DOHH2 (cell line): Measurements from ENCODE around the gene DNAI2.

Experiments used
- H3F3A ChIP-seq: fragments of 200-600 bp; sonication (generic), shearing (Covaris generic); 2 replicates; pipeline ENCODE4 v1.6.0; 2016; ENCODE audit warnings: antibody characterized with exemption, mild to moderate bottlenecking; ENCODE audit not compliant: control insufficient read depth, insufficient read depth
- H3K27ac ChIP-seq: fragments of 200-600 bp; sonication (generic); 2 replicates; pipeline ENCODE4 v1.5.1; 2014; ENCODE audit warnings: low read depth, mild to moderate bottlenecking, low read length, moderate library complexity
- H3K27me3 ChIP-seq: fragments of 200-600 bp; sonication (generic); 2 replicates; pipeline ENCODE4 v1.6.1; 2014; ENCODE audit warnings: mild to moderate bottlenecking, low read length, mixed read lengths; ENCODE audit not compliant: control insufficient read depth
- H3K36me3 ChIP-seq: fragments of 200-600 bp; sonication (generic); 2 replicates; pipeline ENCODE4 v1.6.1; 2014; ENCODE audit warnings: mild to moderate bottlenecking, low read length, moderate library complexity, mixed read lengths; ENCODE audit not compliant: control insufficient read depth
- H3K4me1 ChIP-seq: fragments of 200-600 bp; sonication (generic); 2 replicates; pipeline ENCODE4 v1.6.1; 2014; ENCODE audit warnings: mild to moderate bottlenecking, low read length, mixed read lengths; ENCODE audit not compliant: control insufficient read depth
- H3K4me2 ChIP-seq: fragments of 200-600 bp; sonication (generic); 2 replicates; pipeline ENCODE4 v1.6.0; 2014; ENCODE audit warnings: mild to moderate bottlenecking, low read length, moderate library complexity
- H3K4me3 ChIP-seq: fragments of 200-600 bp; sonication (generic); 2 replicates; pipeline ENCODE4 v1.5.1; 2014; ENCODE audit warnings: mild to moderate bottlenecking, low read length, mixed read lengths
- H3K79me2 ChIP-seq: fragments of 200-600 bp; sonication (generic); 2 replicates; pipeline ENCODE4 v1.6.1; 2014; ENCODE audit warnings: mild to moderate bottlenecking, low read length, mixed read lengths; ENCODE audit not compliant: control insufficient read depth
- H3K9me2 ChIP-seq: fragments of 200-600 bp; sonication (generic); replicated peaks from 2 replicates; pipeline ENCODE4 v1.6.1; 2014; ENCODE audit warnings: mild to moderate bottlenecking, low read length, mixed read lengths; ENCODE audit not compliant: control insufficient read depth
- H3K9me3 ChIP-seq: fragments of 200-600 bp; sonication (generic); 2 replicates; pipeline ENCODE4 v1.6.1; 2014; ENCODE audit warnings: antibody characterized with exemption, low read length, mixed read lengths; ENCODE audit not compliant: control insufficient read depth, insufficient read depth
- H4K20me1 ChIP-seq: fragments of 200-600 bp; sonication (generic); 2 replicates; pipeline ENCODE4 v1.6.0; 2014; ENCODE audit warnings: low read depth, mild to moderate bottlenecking, antibody characterized with exemption, low read length, moderate library complexity; ENCODE audit not compliant: control insufficient read depth, insufficient read depth
- CTCF ChIP-seq: fragments of 200-600 bp; sonication (generic); IDR thresholded peaks from one replicate; pipeline ENCODE4 v1.5.1; 2014; ENCODE audit warnings: antibody characterized with exemption, mild to moderate bottlenecking, low read depth, low read length; ENCODE audit not compliant: poor library complexity, severe bottlenecking
- EZH2phosphoT487 ChIP-seq: fragments of 200-600 bp; sonication (generic); IDR thresholded peaks from 2 replicates; pipeline ENCODE4 v1.6.1; 2017; ENCODE audit warnings: borderline replicate concordance, mild to moderate bottlenecking, antibody characterized with exemption, low read length, moderate library complexity, mixed read lengths

The DNAI2 gene

GRCh38 chr17:74340470-74341023 is 66.5 kb downstream of the DNAI2 start:
- H3K27ac ChIP-seq: no peak overlapping the region
- no peaks in the 10 kb centered on the region for H3K4me1 ChIP-seq
- no peaks in the 10 kb centered on the region for H3K79me2 ChIP-seq
- no peaks in the 10 kb centered on the region for H3K36me3 ChIP-seq
- H3K4me3 ChIP-seq: no peak overlapping the region
- H3K4me2 ChIP-seq: no peak overlapping the region
- TF ChIP-seq CTCF (no peak), EZH2phosphoT487 (no peak)
- no peaks in the 10 kb centered on the region for H3F3A ChIP-seq
- no peaks in the 10 kb centered on the region for H3K9me2 ChIP-seq
- no peaks in the 10 kb centered on the region for H4K20me1 ChIP-seq
- no peaks in the 10 kb centered on the region for H3K27me3 ChIP-seq
- H3K9me3 ChIP-seq: no peaks in the 10 kb centered on the region

- H3K27me3 ChIP-seq: no peaks in the 10 kb centered on the region
- no peaks in the 10 kb centered on the region for H3K79me2 ChIP-seq
Measured at GRCh38 chr17:74342224-74342623, 68.2 kb downstream of the DNAI2 start.

GRCh38 chr17:74343121-74343520 is 69.1 kb downstream of the DNAI2 start:
- H3K4me1 ChIP-seq: no peaks in the 10 kb centered on the region
- H3F3A ChIP-seq: no peaks in the 10 kb centered on the region
- no peaks in the 10 kb centered on the region for H3K79me2 ChIP-seq
- H3K9me3 ChIP-seq: no peaks in the 10 kb centered on the region
- H4K20me1 ChIP-seq: no peaks in the 10 kb centered on the region
- no peak overlapping the region for H3K4me2 ChIP-seq
- no peak for TF ChIP-seq EZH2phosphoT487
- no peak for TF ChIP-seq CTCF
- no peak overlapping the region for H3K4me3 ChIP-seq
- H3K9me2 ChIP-seq: no peaks in the 10 kb centered on the region
- no peaks in the 10 kb centered on the region for H3K36me3 ChIP-seq
- no peak overlapping the region for H3K27ac ChIP-seq
- H3K27me3 ChIP-seq: no peaks in the 10 kb centered on the region

More at GRCh38 chr17:74342224-74342623, 68.2 kb downstream of the DNAI2 start:
- Histone ChIP-seq H3K36me3 (no peaks in the 10 kb centered on the region), H3K9me2 (no peaks in the 10 kb centered on the region), H3K4me2 (no peak overlapping the region), H3K4me3 (no peak overlapping the region), H3K27ac (no peak overlapping the region), H3K4me1 (no peaks in the 10 kb centered on the region), H4K20me1 (no peaks in the 10 kb centered on the region), H3K9me3 (no peaks in the 10 kb centered on the region), H3F3A (no peaks in the 10 kb centered on the region)
- no peak for TF ChIP-seq EZH2phosphoT487
- no peak for TF ChIP-seq CTCF
